HFF-Myc (cell line): Measurements from ENCODE around the gene RBX1.

Source experiments
- DNase-seq: peaks from one replicate; pipeline ENCODE4 v3.0.0-alpha.2; 2011; ENCODE audit warnings: low read depth; ENCODE audit errors: extremely low read depth
- H3K4me3 ChIP-seq: replicated peaks from 2 replicates; pipeline ENCODE4 v1.5.1; 2011; ENCODE audit warnings: low read depth, mild to moderate bottlenecking, control low read depth, low read length
- CTCF ChIP-seq: IDR thresholded peaks from 2 replicates; pipeline ENCODE4 v1.5.1; 2012; ENCODE audit warnings: mild to moderate bottlenecking, low read depth, low read length, control low read depth; ENCODE audit errors: missing control alignments

RBX1 gene

GRCh38 chr22:40954113-40954512, 2.9 kb downstream of the RBX1 start:
- TF ChIP-seq CTCF = no peak

GRCh38 chr22:40955571-40955970, 4.4 kb downstream of the RBX1 start:
- H3K4me3 ChIP-seq = no peak overlapping the region
- DNase-seq = peak; percentile 35
- TF ChIP-seq CTCF = no peak

More at GRCh38 chr22:40954113-40954512, 2.9 kb downstream of the RBX1 start:
- DNase-seq = no peak
- no peak overlapping the region for H3K4me3 ChIP-seq

GRCh38 chr22:40957601-40958000, 6.4 kb downstream of the RBX1 start:
- no peak for DNase-seq
- H3K4me3 ChIP-seq = no peak overlapping the region
- TF ChIP-seq CTCF = no peak

- H3K4me3 ChIP-seq = no peak overlapping the region
- no peak for DNase-seq
- TF ChIP-seq CTCF = no peak
Observed at GRCh38 chr22:40958299-40958698, 7.1 kb downstream of the RBX1 start.

- no peak for DNase-seq
- H3K4me3 ChIP-seq = no peak overlapping the region
- no peak for TF ChIP-seq CTCF
Observed at GRCh38 chr22:40960145-40960544, 9.0 kb downstream of the RBX1 start.

GRCh38 chr22:40965936-40966725, 15.0 kb downstream of the RBX1 start:
- no peak overlapping the region for H3K4me3 ChIP-seq
- no peak for DNase-seq
- no peak for TF ChIP-seq CTCF

- TF ChIP-seq CTCF = no peak
- no peak overlapping the region for H3K4me3 ChIP-seq
- no peak for DNase-seq
Observed at GRCh38 chr22:40966726-40967085, 15.5 kb downstream of the RBX1 start.
